PC-9 (cell line): ENCODE data around the gene C13orf46. TPM values are rescaled to one million over a fixed set of nuclear protein-coding genes. Genes with fewer than 3 reads are reported as not detected.

Experiments used
- BruUV-seq: library from RNA; stranded (reverse); fragments of 400-500 nt; replicated peaks from 2 replicates; lab custom pipeline; 2021; lab: Mats Ljungman, UMichigan
- CTCF ChIA-PET: fragments of 300-600 bp; sonication (Branson Sonifier 250); formaldehyde crosslinking; loops from one replicate; lab custom pipeline; 2022; ENCODE audit warnings: antibody characterized with exemption; lab: Charles Lee
- POLR2A ChIA-PET: fragments of 300-600 bp; sonication (Branson Sonifier 250); formaldehyde crosslinking; loops from one replicate; lab custom pipeline; 2022; ENCODE audit warnings: antibody characterized with exemption; ENCODE audit not compliant: unreplicated experiment; lab: Charles Lee
- DNase-seq, 2 experiments: peaks; one replicate each; pipeline versions ENCODE4 v3.0.0 to v3.0.0-alpha.2; 2015 to 2022; ENCODE audit warnings: mixed read lengths in 1 of 2
- H2AFZ ChIP-seq: fragments of 200-600 bp; sonication (generic); 2 replicates; pipeline ENCODE4 v1.8.1; 2017; ENCODE audit warnings: antibody characterized with exemption
- H3F3A ChIP-seq: fragments of 200-600 bp; sonication (generic); 2 replicates; pipeline ENCODE4 v1.8.1; 2017; ENCODE audit warnings: antibody characterized with exemption, mild to moderate bottlenecking, low read depth; ENCODE audit not compliant: insufficient read depth
- H3K27ac ChIP-seq: fragments of 200-600 bp; sonication (generic); 2 replicates; pipeline ENCODE4 v1.6.1; 2016; ENCODE audit warnings: mixed run types
- H3K27me3 ChIP-seq: fragments of 200-600 bp; sonication (generic); 2 replicates; pipeline ENCODE4 v1.6.1; 2016; ENCODE audit warnings: low read depth, mixed run types; ENCODE audit not compliant: insufficient read depth
- H3K36me3 ChIP-seq: fragments of 200-600 bp; sonication (generic); 2 replicates; pipeline ENCODE4 v1.6.1; 2016; ENCODE audit warnings: low read depth, mixed run types
- H3K4me1 ChIP-seq: fragments of 200-600 bp; sonication (generic); replicated peaks from 2 replicates; pipeline ENCODE4 v1.6.1; 2016; ENCODE audit warnings: mixed run types; ENCODE audit not compliant: insufficient read depth
- H3K4me2 ChIP-seq: fragments of 200-600 bp; sonication (generic); 2 replicates; pipeline ENCODE4 v1.6.1; 2017; ENCODE audit warnings: mixed run types
- H3K4me3 ChIP-seq: fragments of 200-600 bp; sonication (generic); 2 replicates; pipeline ENCODE4 v1.6.1; 2016; ENCODE audit warnings: mixed run types
- H3K79me2 ChIP-seq: fragments of 200-600 bp; sonication (generic); 2 replicates; pipeline ENCODE4 v1.6.1; 2017; ENCODE audit warnings: low read depth, mixed run types
- H3K9me2 ChIP-seq: fragments of 200-600 bp; sonication (generic); 2 replicates; pipeline ENCODE4 v1.8.1; 2017; ENCODE audit warnings: mild to moderate bottlenecking; ENCODE audit not compliant: insufficient read depth
- H3K9me3 ChIP-seq: fragments of 200-600 bp; sonication (generic); 2 replicates; pipeline ENCODE4 v1.8.1; 2016; ENCODE audit warnings: low read depth; ENCODE audit not compliant: insufficient read depth
- H4K20me1 ChIP-seq: fragments of 200-600 bp; sonication (generic); 2 replicates; pipeline ENCODE4 v1.8.1; 2017; ENCODE audit not compliant: insufficient read depth
- CTCF ChIP-seq: fragments of 200-600 bp; sonication (generic); conservative IDR thresholded peaks from 2 replicates; pipeline ENCODE4 v1.6.1; 2017; ENCODE audit warnings: mixed run types, antibody characterized with exemption, mild to moderate bottlenecking, moderate library complexity
- EZH2 ChIP-seq: fragments of 200-600 bp; sonication (generic); IDR thresholded peaks from 2 replicates; pipeline ENCODE4 v1.8.0; 2017; ENCODE audit warnings: antibody characterized with exemption, low read depth
- intact Hi-C: fragments of 100-400 bp; cut with micrococcal nuclease; formaldehyde crosslinking; loops from one replicate; pipeline ENCODE4 v1.10.0; 2022; ENCODE audit not compliant: unreplicated experiment
- total RNA-seq: library from RNA; stranded (reverse); gene quantifications from 2 replicates; pipeline ENCODE4 v1.2.3, GENCODE V29; 2021

Gene C13orf46
- total RNA-seq, 1 experiment from 2014 or later: 1.5 TPM

- BruUV-seq: no TSS peak
- Histone ChIP-seq H2AFZ (no peak overlapping the region), H3K4me1 (0 out of 2 replicates have a peak, but pooled peaks cover 13% of the 10 kb centered on the region), H3K9me3 (no peaks in the 10 kb centered on the region), H3K79me2 (no peaks in the 10 kb centered on the region), H3K9me2 (no peaks in the 10 kb centered on the region), H3F3A (peaks cover 5% of the 10 kb centered on the region; the same call in 1 of the 2 replicates), H3K4me3 (no peak overlapping the region), H3K27ac (no peak overlapping the region), H4K20me1 (no peaks in the 10 kb centered on the region), H3K4me2 (no peak overlapping the region), H3K27me3 (no peaks in the 10 kb centered on the region), H3K36me3 (no peaks in the 10 kb centered on the region)
- POLR2A ChIA-PET: no interaction called here
- TF ChIP-seq CTCF (no peak; the same call in 1 of the 2 replicates), EZH2 (no peak)
- intact Hi-C loops: loop anchor here (5.0 kb wide), 1 partner anchor 50 kb away; no protein-coding TSS in a partner anchor
- CTCF ChIA-PET: no interaction called here
- no peak for DNase-seq
These were observed 43.3 kb upstream of the C13orf46 start for GRCh38 chr13:114017028-114017630.

GRCh38 chr13:114016321-114017027 lies 42.6 kb upstream of the C13orf46 start:
- DNase-seq: no peak
- Histone ChIP-seq H3F3A (peaks cover 5% of the 10 kb centered on the region; the same call in 1 of the 2 replicates), H3K27me3 (no peaks in the 10 kb centered on the region), H4K20me1 (no peaks in the 10 kb centered on the region), H3K36me3 (no peaks in the 10 kb centered on the region), H3K27ac (no peak overlapping the region), H3K4me1 (0 out of 2 replicates have a peak, but pooled peaks cover 13% of the 10 kb centered on the region), H3K9me3 (no peaks in the 10 kb centered on the region), H3K4me2 (no peak overlapping the region), H3K79me2 (no peaks in the 10 kb centered on the region), H3K9me2 (no peaks in the 10 kb centered on the region), H2AFZ (no peak overlapping the region), H3K4me3 (no peak overlapping the region)
- intact Hi-C loops: loop anchor here (5.0 kb wide), 1 partner anchor 51 kb away; no protein-coding TSS in a partner anchor
- no TSS peak for BruUV-seq
- TF ChIP-seq EZH2 (no peak), CTCF (no peak)
- CTCF ChIA-PET: no interaction called here
- POLR2A ChIA-PET: no interaction called here

- Histone ChIP-seq H2AFZ (no peak overlapping the region), H3K9me3 (no peaks in the 10 kb centered on the region), H3K27ac (no peak overlapping the region), H3K4me3 (no peak overlapping the region), H3K4me1 (0 out of 2 replicates have a peak, but pooled peaks cover 13% of the 10 kb centered on the region), H3K9me2 (no peaks in the 10 kb centered on the region), H3K27me3 (no peaks in the 10 kb centered on the region), H3K79me2 (no peaks in the 10 kb centered on the region), H3K36me3 (no peaks in the 10 kb centered on the region), H4K20me1 (no peaks in the 10 kb centered on the region), H3K4me2 (peak overlapping the region; percentile 52), H3F3A (peaks cover 6% of the 10 kb centered on the region)
- BruUV-seq: no TSS peak
- no peak for DNase-seq
- TF ChIP-seq CTCF (no peak), EZH2 (no peak)
- CTCF ChIA-PET: interaction anchor here (0.9 kb wide), 1 partner anchor 35 kb away, joined by 3 read pairs; no protein-coding TSS in a partner anchor
- intact Hi-C loops: loop anchor here (1.0 to 5.0 kb wide), 2 partner anchors 51 to 65 kb away; no protein-coding TSS in a partner anchor
- POLR2A ChIA-PET: interaction anchor here (0.6 kb wide), 1 partner anchor 205 kb away, joined by 7 read pairs; no protein-coding TSS in a partner anchor
These were observed 42.1 kb upstream of the C13orf46 start for GRCh38 chr13:114015969-114016295.
